Tibial nerve (tissue), 4 donors: ENCODE measurements around the gene HRNR.

ENCODE experiments used
- CTCF ChIP-seq, 5 experiments: fragments of 200-600 bp in 3 of 5; fragments of 450-650 bp in 2 of 5; sonication (generic) in 3 of 5; IDR thresholded peaks; one replicate each; pipeline ENCODE4 v1.5.1; 2016 to 2019; ENCODE audit warnings: antibody characterized with exemption in 5 of 5, mild to moderate bottlenecking in 3 of 5, moderate library complexity in 2 of 5
- EP300 ChIP-seq, 2 donors: sonication (generic); formaldehyde crosslinking; IDR thresholded peaks; one replicate each; pipeline ENCODE4 v1.6.1; 2017; ENCODE audit warnings: antibody characterized with exemption in 2 of 2, mild to moderate bottlenecking in 1 of 2

GRCh38 chr1:152185544-152186391, 38.2 kb downstream of the HRNR start:
- TF ChIP-seq CTCF (IDR thresholded peaks at IDR 0.05) (peak; percentile 57 to 77 (median 71)), EP300 (IDR thresholded peaks at IDR 0.05) (no peak)
